Activated CD8-positive, alpha-beta memory T cell treated with anti-CD3 and anti-CD28 coated beads, Interleukin-2, amount 10 ng/mL, durations not matched to agents 7 days and 5 days (primary cell): Measurements from ENCODE around the gene PIGC. TPM values are rescaled to one million over a fixed set of nuclear protein-coding genes. Genes with fewer than 3 reads are reported as not detected.

Experiments used
- ATAC-seq: fragments of 150-1000 bp; cut with Tn5 transposase; one replicate; pipeline ENCODE4 v1.10.0; 2021; ENCODE audit warnings: moderate library complexity
- CTCF ChIA-PET: fragments of 350-600 bp; sonication (Branson Sonifier 250); formaldehyde crosslinking; loops from one replicate; lab custom pipeline; 2021; ENCODE audit warnings: antibody characterized with exemption; lab: Charles Lee
- DNase-seq: peaks from one replicate; pipeline ENCODE4 v3.0.0-alpha.2; 2020
- H3K27ac Mint-ChIP-seq: one replicate; pipeline ENCODE4 v1.8.0; 2021; ENCODE audit warnings: mild to moderate bottlenecking, mixed read lengths
- H3K27me3 Mint-ChIP-seq: one replicate; pipeline ENCODE4 v1.8.0; 2021; ENCODE audit warnings: mixed read lengths
- H3K36me3 Mint-ChIP-seq: one replicate; pipeline ENCODE4 v1.8.0; 2021; ENCODE audit warnings: mild to moderate bottlenecking, mixed read lengths
- H3K4me1 Mint-ChIP-seq: one replicate; pipeline ENCODE4 v1.8.0; 2021; ENCODE audit warnings: mixed read lengths
- H3K4me3 Mint-ChIP-seq: one replicate; pipeline ENCODE4 v1.8.0; 2021; ENCODE audit warnings: mild to moderate bottlenecking, moderate library complexity, mixed read lengths
- H3K9me3 Mint-ChIP-seq: one replicate; pipeline ENCODE4 v1.8.0; 2022; ENCODE audit warnings: low read depth, mixed read lengths
- total RNA-seq, 2 experiments: library from RNA; stranded (reverse); gene quantifications; one replicate each; pipeline ENCODE4 v1.2.3, GENCODE V29; 2021

PIGC gene
- total RNA-seq, result 10 to 100 TPM; 20.9 to 23.8 TPM

DNA sequence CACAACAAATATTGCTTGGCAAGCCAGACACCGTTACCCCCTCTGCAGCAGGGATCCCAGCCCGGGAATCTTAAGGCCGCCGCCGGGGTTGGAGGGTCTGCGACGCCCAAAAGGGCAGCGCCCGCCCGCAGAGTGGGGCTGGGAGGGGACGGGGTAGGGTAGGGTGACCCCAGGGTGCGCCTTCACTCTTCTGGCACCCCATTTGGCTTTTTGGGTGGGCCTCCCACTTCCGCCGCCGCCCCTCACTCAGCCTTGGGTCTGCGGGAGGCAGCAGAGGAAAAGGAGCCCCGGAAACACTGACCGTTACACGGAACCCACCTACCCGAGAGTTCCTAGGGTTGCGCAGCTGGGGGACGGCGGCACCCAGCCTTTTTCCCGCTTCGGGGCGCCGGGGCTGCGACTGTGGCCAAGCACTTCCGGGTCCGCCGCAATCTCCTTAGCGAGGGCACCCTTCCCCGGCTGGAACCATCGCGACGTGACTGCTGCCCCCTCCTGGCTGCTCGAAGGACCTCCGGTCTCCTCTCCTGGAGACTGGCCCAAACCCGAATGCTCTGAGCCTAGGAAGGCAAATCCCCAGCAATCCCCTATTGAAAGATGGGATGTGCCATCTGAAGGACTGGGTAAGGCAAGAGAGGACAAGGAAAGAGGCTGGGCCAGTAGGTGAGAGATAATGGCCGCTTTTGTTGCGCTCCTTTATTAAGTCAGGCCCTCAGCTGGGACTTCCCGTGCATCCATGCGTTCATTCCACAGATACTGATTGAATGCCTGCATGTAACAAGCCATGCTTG, at the start of gene PIGC:
Gene PIGC (minus strand): TSS at position 404 of the 788 bp plus-strand sequence. CDS start 1,447 bp downstream, outside the sequence.
- CTCF ChIA-PET, result interaction anchor here (0.7 to 3.4 kb wide), 26 partner anchors 9 to 458 kb away, joined by 3 to 18 read pairs (median 4); no protein-coding TSS in a partner anchor
- H3K9me3 Mint-ChIP-seq, result no peaks in the 10 kb centered on the region

DNA sequence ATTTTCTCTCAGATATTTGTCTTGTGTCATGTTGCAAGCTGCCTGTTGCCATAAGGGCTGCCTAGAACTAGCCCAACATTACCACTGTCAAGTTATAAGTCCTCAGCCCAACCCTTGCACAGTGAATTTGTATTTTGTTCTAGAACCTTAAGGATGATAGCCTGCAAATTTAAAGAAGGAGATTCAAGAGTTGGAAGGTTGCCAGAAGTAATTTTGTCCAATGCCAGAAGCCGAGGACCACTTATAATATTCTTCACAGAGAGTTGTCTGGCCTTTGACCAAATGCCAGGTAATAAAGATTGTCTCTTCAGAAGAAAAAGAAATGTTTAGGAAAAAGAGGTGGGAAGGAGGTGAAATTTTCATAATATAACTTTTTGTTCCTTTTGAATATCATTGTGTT, 48.6 kb upstream of the PIGC start:
- H3K4me1 Mint-ChIP-seq, result peaks cover 6% of the 10 kb centered on the region
- no peak overlapping the region for H3K27ac Mint-ChIP-seq
- CTCF ChIA-PET, result no interaction called here
- H3K36me3 Mint-ChIP-seq, result no peaks in the 10 kb centered on the region
- DNase-seq, result no peak
- H3K9me3 Mint-ChIP-seq, result no peaks in the 10 kb centered on the region
- ATAC-seq, result no peak
- H3K4me3 Mint-ChIP-seq, result no peak overlapping the region
- H3K27me3 Mint-ChIP-seq, result peaks cover 31% of the 10 kb centered on the region

More for the DNA sequence above, at the start of gene PIGC:
- H3K4me1 Mint-ChIP-seq, result peaks cover 27% of the 10 kb centered on the region
- peaks cover 15% of the 10 kb centered on the region for H3K36me3 Mint-ChIP-seq
- peak within 1 kb of the TSS; percentile 82 for H3K27ac Mint-ChIP-seq
- DNase-seq (peak; percentile 95), ATAC-seq (peak; percentile 100)
- H3K4me3 Mint-ChIP-seq, result peak within 1 kb of the TSS; percentile 82
- H3K27me3 Mint-ChIP-seq, result no peaks in the 10 kb centered on the region

DNA sequence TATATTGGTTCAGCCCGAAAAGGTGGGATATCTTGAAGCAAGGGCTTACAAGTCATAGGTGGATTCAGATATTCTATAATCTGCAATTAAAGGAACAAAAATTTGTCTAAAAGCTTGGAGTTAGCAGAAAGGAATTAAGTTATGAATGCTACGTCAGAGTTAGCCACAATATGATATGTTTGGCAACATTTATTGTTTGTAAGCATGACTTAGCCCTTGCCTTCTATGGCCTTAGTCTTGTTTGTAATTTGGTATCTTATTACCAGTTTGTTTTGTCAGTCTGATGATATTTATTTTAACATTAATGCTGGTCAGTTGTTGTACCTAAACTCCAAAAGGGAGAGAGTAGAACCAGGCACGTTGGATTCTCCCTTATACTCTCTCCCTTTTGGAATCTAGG, 46.0 kb upstream of the PIGC start:
- Mint-ChIP-seq H3K27me3 (peaks cover 41% of the 10 kb centered on the region), H3K27ac (no peak overlapping the region), H3K4me3 (no peak overlapping the region), H3K4me1 (peaks cover 6% of the 10 kb centered on the region), H3K36me3 (no peaks in the 10 kb centered on the region), H3K9me3 (no peaks in the 10 kb centered on the region)
- DNase-seq (no peak), ATAC-seq (no peak)
- CTCF ChIA-PET, result no interaction called here

DNA sequence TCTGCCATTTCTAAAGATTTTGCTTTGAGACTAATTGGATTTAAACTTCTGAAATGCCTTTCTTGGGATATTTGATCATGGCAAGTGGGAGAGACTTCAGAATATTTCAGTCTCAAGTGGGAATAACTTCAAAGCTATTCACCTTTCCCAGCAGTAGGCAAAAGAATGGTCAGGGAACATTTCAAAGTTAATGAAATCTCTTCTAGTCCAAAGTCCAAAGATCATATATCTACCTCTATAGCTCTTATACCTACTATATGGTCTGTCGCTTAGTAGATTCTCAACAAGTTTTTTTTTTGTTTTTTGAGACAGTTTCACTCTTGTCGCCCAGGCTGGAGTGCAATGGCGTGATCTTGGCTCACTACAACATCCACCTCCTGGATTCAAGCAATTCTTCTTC, 44.5 kb upstream of the PIGC start:
- DNase-seq (no peak), ATAC-seq (no peak)
- Mint-ChIP-seq H3K27me3 (peaks cover 41% of the 10 kb centered on the region), H3K4me1 (peaks cover 8% of the 10 kb centered on the region), H3K36me3 (no peaks in the 10 kb centered on the region), H3K27ac (no peak overlapping the region), H3K9me3 (no peaks in the 10 kb centered on the region), H3K4me3 (no peak overlapping the region)
- CTCF ChIA-PET, result interaction anchor here (1.2 kb wide), 1 partner anchor 44 kb away, joined by 3 read pairs; the partner anchor contains the start of gene PIGC

DNA sequence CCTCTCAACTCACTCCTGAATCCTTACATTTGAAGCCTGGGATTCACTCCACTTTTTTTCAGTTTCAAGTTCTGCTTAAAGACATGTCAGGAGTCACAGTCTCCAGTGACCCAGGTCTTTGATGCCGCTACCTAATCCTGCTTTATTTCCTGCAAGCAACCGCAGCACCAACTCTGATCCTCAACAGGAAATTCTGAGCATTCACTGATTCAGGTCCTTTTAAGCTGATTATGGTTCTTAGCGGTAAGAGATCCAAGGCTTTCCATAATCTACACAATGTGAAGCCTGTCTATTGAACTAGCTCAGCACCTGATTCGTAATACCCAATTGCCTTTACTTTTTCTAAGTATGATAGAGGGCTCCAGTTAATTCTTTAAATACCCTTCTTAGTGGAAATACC, 43.7 kb upstream of the PIGC start:
- Mint-ChIP-seq H3K36me3 (no peaks in the 10 kb centered on the region), H3K27ac (no peak overlapping the region), H3K9me3 (no peaks in the 10 kb centered on the region), H3K27me3 (peaks cover 43% of the 10 kb centered on the region), H3K4me1 (peaks cover 8% of the 10 kb centered on the region), H3K4me3 (no peak overlapping the region)
- DNase-seq (no peak), ATAC-seq (no peak)
- CTCF ChIA-PET, result interaction anchor here (1.2 kb wide), 1 partner anchor 43 kb away, joined by 3 read pairs; the partner anchor contains the start of gene PIGC

DNA sequence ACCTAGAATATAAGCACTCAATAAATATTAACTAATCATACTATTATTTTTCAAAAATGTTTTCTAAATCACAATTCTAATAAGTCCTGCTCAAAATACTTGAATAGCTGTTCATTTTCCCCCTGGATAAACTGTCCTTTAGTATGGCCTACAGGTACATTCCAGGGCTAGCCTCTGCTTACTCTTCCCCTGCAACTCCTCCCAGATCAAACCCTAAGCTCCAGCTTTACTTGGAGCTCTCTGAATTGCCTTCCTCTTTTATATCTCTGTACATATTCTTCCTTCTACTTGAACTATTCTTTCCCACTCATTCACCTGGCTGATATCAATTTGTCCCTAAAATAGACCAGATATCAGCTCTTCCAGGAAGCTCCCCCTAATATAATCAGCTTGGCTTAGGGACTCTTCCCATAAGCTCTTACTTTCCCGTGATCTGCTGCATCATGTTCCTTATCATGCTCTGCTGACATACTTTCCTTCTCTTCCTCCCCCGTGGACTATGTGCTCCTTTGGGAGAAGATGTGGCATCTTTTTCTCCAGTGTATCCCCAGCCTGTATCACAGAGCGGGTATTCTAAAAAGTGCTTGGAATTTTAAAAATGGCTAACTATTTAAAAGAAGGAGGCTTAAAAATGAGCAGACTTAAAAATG, 43.1 kb upstream of the PIGC start:
- Mint-ChIP-seq H3K36me3 (no peaks in the 10 kb centered on the region), H3K27me3 (peaks cover 41% of the 10 kb centered on the region)

DNA sequence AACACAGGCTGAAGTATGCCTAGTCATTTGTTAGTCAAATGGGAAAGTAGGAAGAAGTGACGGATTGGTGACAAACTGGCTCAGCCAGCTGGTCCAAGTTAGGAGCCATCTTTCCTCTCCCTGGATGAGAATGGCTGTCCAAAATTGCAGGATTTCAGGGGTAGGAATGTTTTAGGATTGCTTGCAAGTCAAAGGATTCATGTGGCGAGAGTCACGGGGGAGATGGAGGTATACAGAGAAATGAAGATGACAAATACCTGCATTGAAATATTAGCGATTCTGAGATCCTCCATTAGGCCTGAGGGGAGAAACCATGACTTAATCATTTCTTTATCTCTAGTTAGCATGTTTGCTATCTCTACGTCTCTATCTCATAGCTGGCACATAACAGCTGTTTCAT, 41.8 kb upstream of the PIGC start:
- no peak for DNase-seq
- no peak overlapping the region for H3K4me3 Mint-ChIP-seq
- no peaks in the 10 kb centered on the region for H3K36me3 Mint-ChIP-seq
- no peak overlapping the region for H3K27ac Mint-ChIP-seq
- ATAC-seq, result no peak
- CTCF ChIA-PET, result no interaction called here
- H3K4me1 Mint-ChIP-seq, result peaks cover 8% of the 10 kb centered on the region
- peaks cover 38% of the 10 kb centered on the region for H3K27me3 Mint-ChIP-seq
- no peaks in the 10 kb centered on the region for H3K9me3 Mint-ChIP-seq

More for the DNA sequence above, 43.1 kb upstream of the PIGC start:
- DNase-seq, result no peak
- no peak overlapping the region for H3K4me3 Mint-ChIP-seq
- peaks cover 8% of the 10 kb centered on the region for H3K4me1 Mint-ChIP-seq
- CTCF ChIA-PET, result interaction anchor here (1.2 kb wide), 1 partner anchor 43 kb away, joined by 3 read pairs; the partner anchor contains the start of gene PIGC
- no peak overlapping the region for H3K27ac Mint-ChIP-seq
- ATAC-seq, result no peak
- no peaks in the 10 kb centered on the region for H3K9me3 Mint-ChIP-seq

DNA sequence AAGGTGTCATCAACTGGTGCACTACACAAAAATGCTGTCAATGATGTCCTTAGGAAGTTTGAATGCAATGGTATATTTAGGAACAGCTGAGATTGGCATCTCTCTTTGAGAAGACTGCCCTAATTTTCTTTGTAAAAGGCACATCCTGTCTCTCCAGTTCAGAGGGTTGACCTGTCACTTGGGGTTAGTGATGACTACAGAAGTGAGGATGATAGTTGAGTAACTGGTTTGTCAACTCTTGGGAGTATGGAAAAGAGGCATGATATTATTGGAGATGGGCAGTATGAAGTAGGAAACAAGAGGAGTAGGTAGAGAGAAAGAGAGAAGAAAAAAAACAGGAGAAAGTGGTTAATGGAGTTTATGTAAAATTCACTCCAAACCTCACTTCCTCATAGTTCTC, 40.4 kb upstream of the PIGC start:
- H3K36me3 Mint-ChIP-seq, result no peaks in the 10 kb centered on the region
- no peak overlapping the region for H3K27ac Mint-ChIP-seq
- H3K27me3 Mint-ChIP-seq, result peaks cover 31% of the 10 kb centered on the region
- H3K4me1 Mint-ChIP-seq, result peaks cover 8% of the 10 kb centered on the region
- H3K4me3 Mint-ChIP-seq, result no peak overlapping the region
- DNase-seq (no peak), ATAC-seq (no peak)
- H3K9me3 Mint-ChIP-seq, result no peaks in the 10 kb centered on the region
- CTCF ChIA-PET, result interaction anchor here (1.1 to 1.2 kb wide), 2 partner anchors 14 to 40 kb away, joined by 3 read pairs; partner anchors contain the start of gene PIGC

DNA sequence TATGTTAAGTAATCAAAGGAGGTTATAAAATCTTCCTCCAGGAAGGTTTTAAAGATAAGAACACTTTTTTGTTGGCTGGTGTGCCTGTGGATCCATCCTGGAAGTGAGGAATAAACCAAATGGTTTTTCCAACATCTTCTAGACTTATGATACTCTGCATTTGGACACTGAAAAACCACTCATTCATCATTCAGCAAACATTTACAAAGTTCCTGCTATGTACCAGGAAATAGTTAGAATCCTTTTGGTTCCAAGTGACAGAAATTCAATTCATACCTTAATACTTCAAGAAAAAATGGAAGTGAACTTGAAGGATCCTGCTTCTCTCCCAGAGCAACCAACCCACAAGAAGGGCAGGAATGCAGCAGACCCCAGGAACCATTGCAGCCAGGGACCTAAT, 39.6 kb upstream of the PIGC start:
- Mint-ChIP-seq H3K27me3 (peaks cover 25% of the 10 kb centered on the region), H3K4me1 (peaks cover 8% of the 10 kb centered on the region), H3K27ac (no peak overlapping the region), H3K4me3 (no peak overlapping the region), H3K9me3 (no peaks in the 10 kb centered on the region), H3K36me3 (no peaks in the 10 kb centered on the region)
- CTCF ChIA-PET, result no interaction called here
- ATAC-seq (no peak), DNase-seq (no peak)

DNA sequence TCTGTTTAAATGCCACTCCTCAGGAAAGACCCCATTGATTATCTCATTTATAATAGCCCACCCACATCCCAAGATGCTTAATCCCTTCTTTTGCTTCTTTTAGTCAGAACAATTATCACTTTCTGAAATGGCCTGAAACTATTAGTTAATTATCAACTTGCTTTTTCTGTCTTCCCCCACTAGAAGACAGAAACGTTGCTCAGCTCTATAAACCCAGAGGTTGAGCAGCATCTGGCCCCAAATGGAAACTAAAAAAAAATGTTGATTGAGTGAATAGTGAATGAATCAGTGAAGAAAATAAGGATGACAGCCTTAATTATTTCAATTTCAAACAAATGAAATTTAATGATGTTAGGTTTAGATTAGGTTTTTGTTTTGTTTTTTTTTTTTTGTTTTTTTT, 38.2 kb upstream of the PIGC start:
- Mint-ChIP-seq H3K9me3 (no peaks in the 10 kb centered on the region), H3K4me1 (peaks cover 2% of the 10 kb centered on the region), H3K36me3 (no peaks in the 10 kb centered on the region), H3K27me3 (peaks cover 22% of the 10 kb centered on the region), H3K27ac (no peak overlapping the region), H3K4me3 (no peak overlapping the region)
- DNase-seq, result no peak
- CTCF ChIA-PET, result no interaction called here
- ATAC-seq, result no peak

DNA sequence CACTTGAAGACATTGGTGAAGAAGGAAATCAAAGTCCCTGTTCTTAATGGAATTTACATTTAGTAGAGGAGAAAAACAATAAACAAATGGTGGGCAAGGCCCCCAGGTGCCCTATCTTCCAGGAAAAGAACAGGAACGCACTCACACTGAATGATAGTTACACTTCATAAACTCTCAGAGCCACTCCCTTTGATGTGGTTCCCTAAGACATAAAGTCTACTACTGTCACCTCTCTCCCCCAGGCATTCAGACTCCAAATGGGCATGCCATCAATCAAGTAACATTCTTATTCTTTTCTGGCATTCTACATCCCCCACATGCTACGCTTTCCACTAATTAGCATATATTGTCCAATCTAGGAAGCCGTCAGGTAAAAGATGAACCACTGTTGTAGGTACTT, 36.6 kb upstream of the PIGC start:
- CTCF ChIA-PET, result no interaction called here
- DNase-seq (no peak), ATAC-seq (no peak)
- no peaks in the 10 kb centered on the region for H3K9me3 Mint-ChIP-seq
- no peak overlapping the region for H3K4me3 Mint-ChIP-seq
- no peak overlapping the region for H3K27ac Mint-ChIP-seq
- H3K4me1 Mint-ChIP-seq, result peaks cover 2% of the 10 kb centered on the region
- H3K36me3 Mint-ChIP-seq, result no peaks in the 10 kb centered on the region
- H3K27me3 Mint-ChIP-seq, result peaks cover 15% of the 10 kb centered on the region

DNA sequence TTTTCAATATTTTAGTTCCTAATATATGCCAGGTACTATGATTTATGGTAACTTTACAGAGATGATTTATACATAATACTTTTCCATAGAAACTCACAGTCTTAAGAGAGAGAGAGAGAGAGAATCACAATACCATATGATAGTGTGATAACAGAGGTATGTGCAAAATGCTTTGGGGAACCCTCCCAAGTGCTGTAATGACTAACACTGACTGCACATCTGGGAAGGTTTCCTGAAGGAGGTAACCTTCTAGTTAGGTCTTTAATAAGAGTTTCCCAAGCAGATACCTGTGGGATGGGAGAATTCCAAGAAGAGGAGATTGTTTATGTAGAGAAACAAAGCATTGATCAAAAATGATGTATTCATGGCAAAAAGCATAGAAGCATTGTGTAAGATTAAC, 34.6 kb upstream of the PIGC start:
- CTCF ChIA-PET, result no interaction called here
- H3K4me3 Mint-ChIP-seq, result no peak overlapping the region
- H3K9me3 Mint-ChIP-seq, result no peaks in the 10 kb centered on the region
- H3K36me3 Mint-ChIP-seq, result no peaks in the 10 kb centered on the region
- H3K27ac Mint-ChIP-seq, result no peak overlapping the region
- H3K4me1 Mint-ChIP-seq, result no peaks in the 10 kb centered on the region
- DNase-seq (no peak), ATAC-seq (no peak)
- H3K27me3 Mint-ChIP-seq, result peaks cover 16% of the 10 kb centered on the region

DNA sequence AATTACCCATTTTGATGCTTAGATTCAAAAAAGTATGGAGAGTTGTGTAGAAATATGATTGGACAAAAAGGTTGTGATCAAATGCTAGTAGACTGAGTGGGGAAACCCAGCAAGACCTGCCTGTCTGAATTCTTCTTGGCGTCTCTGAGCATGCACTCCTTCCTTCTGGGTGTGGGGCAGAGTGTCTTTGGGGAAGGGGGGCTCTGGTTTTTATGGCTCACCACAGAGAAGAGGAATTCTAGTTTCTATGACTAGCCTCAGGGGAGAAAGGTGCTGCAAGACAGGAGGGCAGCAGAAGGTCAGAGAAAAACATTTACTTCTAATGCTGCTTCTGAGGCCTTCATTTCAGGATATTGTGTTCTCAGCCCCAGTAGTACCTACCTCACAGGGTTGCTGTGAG, 33.9 kb upstream of the PIGC start:
- DNase-seq (no peak), ATAC-seq (no peak)
- no peaks in the 10 kb centered on the region for H3K9me3 Mint-ChIP-seq
- no peaks in the 10 kb centered on the region for H3K4me1 Mint-ChIP-seq
- no peak overlapping the region for H3K4me3 Mint-ChIP-seq
- H3K27me3 Mint-ChIP-seq, result peaks cover 18% of the 10 kb centered on the region
- H3K36me3 Mint-ChIP-seq, result no peaks in the 10 kb centered on the region
- H3K27ac Mint-ChIP-seq, result no peak overlapping the region
- CTCF ChIA-PET, result no interaction called here

DNA sequence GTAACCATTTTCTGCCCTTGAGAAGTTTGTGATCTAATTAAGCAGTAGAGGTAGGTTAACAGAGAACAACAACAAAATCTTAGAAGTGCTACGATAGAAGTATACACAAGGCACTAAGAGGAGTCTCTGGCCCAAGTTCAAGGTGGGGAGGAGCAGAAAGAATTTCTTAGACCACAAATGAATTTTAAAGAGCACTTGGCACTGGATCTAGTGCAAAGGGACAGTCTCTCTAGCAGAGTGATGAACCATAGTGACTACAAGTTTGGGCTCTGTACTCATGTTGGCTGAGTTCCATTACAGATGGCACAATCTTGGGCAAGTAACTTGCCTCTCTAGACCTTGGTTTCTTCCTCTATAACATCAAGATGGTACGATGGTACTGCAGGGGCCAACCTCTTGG, 33.3 kb upstream of the PIGC start:
- Mint-ChIP-seq H3K9me3 (no peaks in the 10 kb centered on the region), H3K4me1 (no peaks in the 10 kb centered on the region), H3K27ac (no peak overlapping the region), H3K27me3 (peaks cover 19% of the 10 kb centered on the region), H3K4me3 (no peak overlapping the region), H3K36me3 (no peaks in the 10 kb centered on the region)
- ATAC-seq (no peak), DNase-seq (no peak)
- CTCF ChIA-PET, result no interaction called here
